ENCODE measurements around the gene OR1S1. TPM values are rescaled to one million over a fixed set of nuclear protein-coding genes. Genes with fewer than 3 reads are reported as not detected.
"Not testable (repeated sequence)": the region's sequence is repeated elsewhere in the genome, so short reads cannot be mapped to it uniquely, and the experiment has no call there.

OR1S1 gene
- not detected for total RNA-seq

GRCh38 chr11:58212420-58212819, at the start of gene OR1S1:
TSS of gene OR1S1 (plus strand) at chr11:58212720.
- WGBS, 2 donors (ENCODE audit: low coverage in 1 of 2), result 84% methylated on average over 2 of the region's 2 CpGs; no CpG with 5 or more reads in 1 of the 2 donors

GRCh38 chr11:58164389-58164788, 48.1 kb upstream of the OR1S1 start:
- Histone ChIP-seq H3K27me3 (no peaks in the 10 kb centered on the region), H3K4me3 (no peak overlapping the region), H3K36me3 (no peaks in the 10 kb centered on the region), H3K27ac (peak overlapping the region in 2 of 4 donors; percentile 25 to 43), H3K4me1 (peaks cover 0 to 27% (median 6%) of the 10 kb centered on the region in 4 donors), H3K9me3 (no peaks in the 10 kb centered on the region)
- DNase-seq, result no peak
- intact Hi-C loops (cut with DNase I; ENCODE audit: low total_unique reads) (no loop called here), in situ Hi-C loops (cut with MboI; ENCODE audit: low pct_ligation_motif_present in 1 of 4, low pct_unique_long_range_greater_than_20kb in 1 of 4, low sequenced_read_pairs in 3 of 4) (loop anchor here in 1 of 4 donors (25.0 kb wide), 1 partner anchor 98 kb away; the partner anchor contains the start of gene OR10W1)
- WGBS, 2 donors (ENCODE audit: low coverage in 1 of 2), result 46 to 55% methylated on average over 4 of the region's 4 CpGs
- TF ChIP-seq POLR2AphosphoS5 (IDR thresholded peaks at IDR 0.05), result no peak
- TF ChIP-seq, protein P1, sequence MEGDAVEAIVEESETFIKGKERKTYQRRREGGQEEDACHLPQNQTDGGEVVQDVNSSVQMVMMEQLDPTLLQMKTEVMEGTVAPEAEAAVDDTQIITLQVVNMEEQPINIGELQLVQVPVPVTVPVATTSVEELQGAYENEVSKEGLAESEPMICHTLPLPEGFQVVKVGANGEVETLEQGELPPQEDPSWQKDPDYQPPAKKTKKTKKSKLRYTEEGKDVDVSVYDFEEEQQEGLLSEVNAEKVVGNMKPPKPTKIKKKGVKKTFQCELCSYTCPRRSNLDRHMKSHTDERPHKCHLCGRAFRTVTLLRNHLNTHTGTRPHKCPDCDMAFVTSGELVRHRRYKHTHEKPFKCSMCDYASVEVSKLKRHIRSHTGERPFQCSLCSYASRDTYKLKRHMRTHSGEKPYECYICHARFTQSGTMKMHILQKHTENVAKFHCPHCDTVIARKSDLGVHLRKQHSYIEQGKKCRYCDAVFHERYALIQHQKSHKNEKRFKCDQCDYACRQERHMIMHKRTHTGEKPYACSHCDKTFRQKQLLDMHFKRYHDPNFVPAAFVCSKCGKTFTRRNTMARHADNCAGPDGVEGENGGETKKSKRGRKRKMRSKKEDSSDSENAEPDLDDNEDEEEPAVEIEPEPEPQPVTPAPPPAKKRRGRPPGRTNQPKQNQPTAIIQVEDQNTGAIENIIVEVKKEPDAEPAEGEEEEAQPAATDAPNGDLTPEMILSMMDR (IDR thresholded peaks at IDR 0.05), result no peak
- no peak for TF ChIP-seq EP300 (IDR thresholded peaks at IDR 0.05; ENCODE audit: low read depth)
- no peak for TF ChIP-seq POLR2A (IDR thresholded peaks at IDR 0.05)

More at GRCh38 chr11:58212420-58212819, at the start of gene OR1S1:
- H3K27me3 ChIP-seq; H3K4me1 ChIP-seq; H3K9me3 ChIP-seq; H3K4me3 ChIP-seq; intact Hi-C loops (cut with DNase I; ENCODE audit: low total_unique reads); H3K36me3 ChIP-seq; DNase-seq; H3K27ac ChIP-seq; in situ Hi-C loops (cut with MboI; ENCODE audit: low pct_ligation_motif_present in 1 of 4, low pct_unique_long_range_greater_than_20kb in 1 of 4, low sequenced_read_pairs in 3 of 4): not testable (repeated sequence)

GRCh38 chr11:58164990-58165389, 47.5 kb upstream of the OR1S1 start:
- intact Hi-C loops (cut with DNase I; ENCODE audit: low total_unique reads) (no loop called here), in situ Hi-C loops (cut with MboI; ENCODE audit: low pct_ligation_motif_present in 1 of 4, low pct_unique_long_range_greater_than_20kb in 1 of 4, low sequenced_read_pairs in 3 of 4) (loop anchor here in 1 of 4 donors (25.0 kb wide), 1 partner anchor 97 kb away; the partner anchor contains the start of gene OR10W1)
- TF ChIP-seq POLR2AphosphoS5 (IDR thresholded peaks at IDR 0.05), result no peak
- TF ChIP-seq POLR2A (IDR thresholded peaks at IDR 0.05), result no peak
- TF ChIP-seq, protein P1 (IDR thresholded peaks at IDR 0.05), result no peak
- no peak for TF ChIP-seq EP300 (IDR thresholded peaks at IDR 0.05; ENCODE audit: low read depth)
- H3K36me3 ChIP-seq, result no peaks in the 10 kb centered on the region
- 0 to 30% methylated on average over 1 of the region's 1 CpG for WGBS, 2 donors (ENCODE audit: low coverage in 1 of 2)
- H3K27me3 ChIP-seq, result no peaks in the 10 kb centered on the region
- H3K9me3 ChIP-seq, result no peaks in the 10 kb centered on the region
- no peak overlapping the region for H3K4me3 ChIP-seq
- DNase-seq, result no peak
- peak overlapping the region in 2 of 4 donors; percentile 25 to 43 for H3K27ac ChIP-seq
- peaks cover 0 to 27% (median 6%) of the 10 kb centered on the region in 4 donors for H3K4me1 ChIP-seq

DNA sequence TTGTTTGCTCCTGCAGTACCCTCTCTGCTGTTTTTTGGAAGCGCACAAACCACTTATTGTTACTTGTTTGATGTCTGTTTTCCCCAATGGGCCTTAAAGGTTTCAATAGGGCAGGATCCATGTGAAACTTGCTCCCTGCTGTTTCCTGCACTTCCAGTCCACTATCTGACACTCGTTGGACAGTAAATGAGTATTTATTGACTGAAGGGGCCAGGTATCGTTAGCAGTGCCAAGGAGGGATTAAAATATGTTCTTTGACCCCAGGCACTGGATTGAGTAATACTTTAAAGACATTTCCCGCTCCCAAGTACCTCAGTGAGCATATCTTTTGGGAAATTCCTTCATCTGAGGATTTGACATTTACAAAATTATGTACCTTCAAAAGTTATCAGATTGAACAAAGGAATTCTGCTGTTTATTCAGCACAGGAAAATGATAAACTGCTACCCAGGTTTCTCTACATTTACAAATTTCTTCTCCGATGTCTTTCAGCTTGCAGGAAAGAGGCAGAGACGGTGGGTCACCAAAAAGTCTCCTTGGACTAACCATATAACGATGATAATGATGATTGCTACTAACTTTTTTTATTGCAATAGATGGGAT, 46.9 kb upstream of the OR1S1 start:
- DNase-seq, result peak; percentile 23
- no peaks in the 10 kb centered on the region for H3K27me3 ChIP-seq
- in situ Hi-C loops (cut with MboI; ENCODE audit: low pct_ligation_motif_present in 1 of 4, low pct_unique_long_range_greater_than_20kb in 1 of 4, low sequenced_read_pairs in 3 of 4) (loop anchor here in 1 of 4 donors (25.0 kb wide), 1 partner anchor 97 kb away; the partner anchor contains the start of gene OR10W1), intact Hi-C loops (cut with DNase I; ENCODE audit: low total_unique reads) (no loop called here)
- H3K27ac ChIP-seq, result peak overlapping the region in 2 of 4 donors; percentile 25 to 43
- peak in 1 of 3 donors; percentile 47 for TF ChIP-seq POLR2AphosphoS5 (IDR thresholded peaks at IDR 0.05)
- no peak for TF ChIP-seq EP300 (IDR thresholded peaks at IDR 0.05; ENCODE audit: low read depth)
- TF ChIP-seq, protein P1 (IDR thresholded peaks at IDR 0.05), result no peak
- H3K4me1 ChIP-seq, result peaks cover 0 to 27% (median 6%) of the 10 kb centered on the region in 4 donors
- no peaks in the 10 kb centered on the region for H3K36me3 ChIP-seq
- H3K9me3 ChIP-seq, result no peaks in the 10 kb centered on the region
- 38 to 39% methylated on average over 7 of the region's 7 CpGs for WGBS, 2 donors (ENCODE audit: low coverage in 1 of 2)
- no peak overlapping the region for H3K4me3 ChIP-seq
